ENCODE data around the gene TELO2.

Gene TELO2

GRCh38 chr16:1500465-1501150 is 7.4 kb downstream of the TELO2 start:
- no peak for DNase-seq

DNA sequence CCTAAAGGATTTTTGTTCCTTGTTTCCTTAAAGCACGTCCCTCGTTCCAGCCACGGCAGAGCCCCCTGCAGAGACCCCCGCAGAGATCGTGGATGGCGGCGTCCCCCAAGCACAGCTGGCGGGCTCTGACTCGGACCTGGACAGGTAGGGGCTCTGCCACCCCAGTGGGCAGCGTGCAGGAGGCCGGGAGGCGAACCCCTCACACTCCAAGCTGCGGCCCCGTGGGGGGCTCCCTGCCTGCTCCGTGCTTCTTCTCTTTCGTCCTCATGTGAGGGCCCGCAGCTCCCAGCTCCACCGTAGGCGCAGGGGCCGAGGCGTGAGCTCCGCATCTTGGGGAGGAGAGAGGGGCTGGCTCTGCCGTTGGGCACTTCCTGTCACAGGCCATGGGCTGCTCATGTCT is 8.5 kb downstream of the TELO2 start:
- DNase-seq: no peak

- no peak for DNase-seq
Measured at GRCh38 chr16:1502092-1503004, 9.2 kb downstream of the TELO2 start.

GRCh38 chr16:1503110-1503955 is 10.2 kb downstream of the TELO2 start:
- DNase-seq: no peak

DNA sequence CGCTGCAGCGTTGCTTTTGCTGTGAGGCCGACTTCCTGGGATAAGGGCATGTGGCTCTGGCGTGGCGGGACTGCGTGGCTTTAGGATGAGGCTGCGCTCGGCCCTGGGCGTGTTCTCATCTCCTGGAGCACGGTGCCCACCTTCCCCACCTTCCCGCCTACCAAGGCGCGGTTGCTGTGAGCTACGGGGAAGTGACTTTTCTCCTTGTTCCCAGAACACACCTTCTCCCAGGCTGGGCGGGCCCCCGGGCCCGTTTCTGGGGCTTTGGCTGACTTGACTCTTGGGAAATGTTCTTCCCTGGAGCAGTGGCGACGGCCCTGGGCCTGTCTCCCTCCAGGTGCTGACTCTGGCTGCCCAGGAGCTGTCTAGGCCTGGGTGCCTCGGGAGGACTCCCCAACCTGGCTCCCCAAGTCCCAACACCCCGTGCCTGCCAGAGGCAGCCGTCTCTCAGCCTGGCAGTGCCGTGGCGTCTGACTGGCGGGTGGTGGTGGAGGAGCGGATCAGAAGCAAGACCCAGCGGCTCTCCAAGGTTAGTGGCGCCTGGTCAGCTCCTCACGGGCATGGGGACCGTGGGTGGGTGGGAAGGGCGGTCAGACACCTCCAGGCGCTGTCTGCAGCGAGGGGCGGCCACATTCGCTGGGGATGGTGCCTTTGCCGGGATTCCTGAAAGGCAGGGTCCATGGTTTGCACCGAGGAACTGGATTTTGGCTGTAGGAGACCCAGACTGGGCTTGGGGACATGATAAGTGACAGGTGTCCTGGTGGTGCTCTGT is 12.1 kb downstream of the TELO2 start:
- no peak for DNase-seq

DNA sequence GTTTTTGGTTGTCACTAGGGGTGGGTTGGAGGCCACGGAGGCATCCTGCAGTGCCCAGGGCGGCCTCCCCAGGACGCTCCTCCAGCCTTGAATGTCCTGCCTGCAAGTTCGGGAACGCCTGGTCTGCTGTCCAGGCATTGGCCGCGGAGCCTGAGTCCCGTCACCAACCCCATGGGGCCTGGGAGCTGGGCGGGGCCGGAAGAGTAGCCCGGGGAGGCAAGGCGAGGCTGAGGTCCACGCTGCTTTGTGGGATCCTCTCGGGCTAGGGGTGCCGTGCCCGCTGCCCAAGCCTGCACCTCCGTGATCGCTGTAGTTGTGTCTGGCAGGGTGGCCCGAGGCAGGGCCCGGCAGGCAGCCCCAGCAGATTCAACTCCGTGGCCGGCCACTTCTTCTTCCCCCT is 12.8 kb downstream of the TELO2 start:
- no peak for DNase-seq

- DNase-seq: no peak
Measured at GRCh38 chr16:1506494-1507213, 13.5 kb downstream of the TELO2 start.

- DNase-seq: no peak
Measured at GRCh38 chr16:1508494-1509187, 15.5 kb downstream of the TELO2 start.

DNA sequence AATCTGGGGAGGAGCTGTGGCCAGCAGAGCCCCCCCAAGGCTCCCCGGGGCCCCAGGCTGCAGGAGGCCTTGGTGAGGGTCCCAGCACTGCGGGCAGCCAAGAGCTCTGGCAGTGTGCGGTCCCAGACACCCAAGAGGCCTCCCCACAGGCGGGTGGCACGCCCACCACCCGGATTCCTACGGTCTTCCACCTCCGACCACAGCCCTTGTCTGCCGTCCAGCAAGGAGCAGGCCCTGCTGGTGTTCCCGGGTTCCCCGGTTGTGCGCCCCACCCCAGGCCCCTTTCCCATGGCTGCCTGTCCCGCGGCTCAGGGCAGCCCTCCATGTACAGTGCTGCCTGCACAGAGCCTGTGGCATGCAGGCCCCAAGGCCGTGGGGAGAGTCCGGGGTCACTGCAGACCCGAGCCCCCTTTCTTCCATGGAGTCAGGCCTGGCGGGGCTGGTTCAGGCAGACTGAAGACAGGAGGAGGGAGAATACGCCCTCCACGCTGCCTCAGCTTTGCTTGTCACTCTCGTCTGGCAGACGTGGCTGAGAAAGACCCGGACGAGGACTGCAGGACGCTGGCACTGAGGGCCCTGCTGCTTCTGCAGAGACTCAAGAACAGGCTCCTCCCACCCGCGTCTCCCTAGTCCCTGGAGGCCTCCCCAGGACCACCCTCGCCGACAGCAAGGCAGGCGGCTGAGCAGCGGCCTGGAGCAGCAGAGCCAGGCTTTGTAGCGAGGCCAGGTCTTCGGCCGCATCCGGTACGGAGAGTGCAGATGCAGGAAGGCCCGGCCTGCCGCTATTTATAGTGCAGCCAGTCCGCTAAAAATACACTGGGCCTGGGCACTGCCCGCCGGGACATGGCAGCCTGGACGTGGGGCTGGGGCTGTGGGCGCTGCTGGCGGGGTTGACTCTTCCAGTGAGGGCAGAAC is 16.4 kb downstream of the TELO2 start:
- DNase-seq: no peak

DNA sequence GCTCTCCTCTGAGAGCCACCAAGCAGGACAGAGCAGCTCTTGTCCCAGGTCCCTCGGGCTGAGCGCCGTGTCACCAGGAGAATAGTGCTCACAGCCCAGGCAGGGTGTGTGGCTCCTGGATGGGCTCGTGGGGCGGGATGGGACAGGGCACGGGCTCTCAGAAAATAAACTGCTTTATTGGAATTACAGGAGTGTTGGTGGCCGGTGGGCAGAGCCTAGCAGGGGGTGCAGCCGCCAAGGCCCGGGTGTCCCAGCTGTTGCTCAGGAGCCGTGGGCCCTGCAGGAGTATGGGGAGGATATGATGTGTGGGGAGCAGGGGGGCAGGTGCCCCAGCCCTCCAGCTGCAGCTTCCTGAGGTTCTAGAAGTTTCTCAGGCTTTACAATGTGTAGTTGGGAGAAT is 17.1 kb downstream of the TELO2 start:
- no peak for DNase-seq

DNA sequence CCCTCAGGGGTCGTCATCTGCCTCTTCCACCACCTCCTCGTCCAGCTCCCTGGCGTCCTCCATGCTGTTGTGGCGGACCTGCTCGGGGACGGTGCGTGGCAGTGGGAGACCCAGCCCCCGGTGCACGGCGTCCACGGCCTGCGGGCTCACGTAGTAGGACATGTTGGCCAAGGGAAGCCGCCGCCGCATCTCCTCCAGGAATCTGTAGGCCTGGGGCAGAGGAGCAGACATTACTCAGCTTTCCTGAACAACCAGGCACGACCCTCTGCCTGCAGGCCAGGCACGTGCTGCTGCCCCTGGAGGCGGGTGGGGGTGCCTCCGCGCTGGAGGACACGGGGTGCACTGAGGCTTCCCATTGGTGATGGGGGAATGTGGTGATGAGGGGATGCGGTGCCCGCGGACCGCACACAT is 17.8 kb downstream of the TELO2 start:
- no peak for DNase-seq

- DNase-seq: no peak
Measured at GRCh38 chr16:1511662-1512569, 18.8 kb downstream of the TELO2 start.

- no peak for DNase-seq
Measured at GRCh38 chr16:1512774-1513173, 19.6 kb downstream of the TELO2 start.

DNA sequence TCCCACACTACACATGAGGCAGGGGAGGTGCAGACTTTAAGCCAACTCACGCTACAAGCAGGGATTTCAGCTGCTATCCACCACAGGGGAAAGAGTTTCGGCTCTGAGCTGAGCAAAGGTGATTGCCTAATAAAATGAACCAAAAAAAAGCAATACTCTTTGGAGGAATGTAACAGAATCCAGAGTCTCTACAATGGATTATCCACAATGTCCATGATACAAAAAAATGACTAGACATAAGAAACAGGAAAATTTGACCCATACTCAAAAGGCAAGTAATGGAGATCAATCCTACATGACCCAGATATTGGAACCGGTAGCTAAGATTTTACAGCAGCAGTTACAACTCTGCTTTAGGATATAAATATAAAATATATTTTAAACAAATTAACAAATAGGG is 21.3 kb downstream of the TELO2 start:
- DNase-seq: no peak

DNA sequence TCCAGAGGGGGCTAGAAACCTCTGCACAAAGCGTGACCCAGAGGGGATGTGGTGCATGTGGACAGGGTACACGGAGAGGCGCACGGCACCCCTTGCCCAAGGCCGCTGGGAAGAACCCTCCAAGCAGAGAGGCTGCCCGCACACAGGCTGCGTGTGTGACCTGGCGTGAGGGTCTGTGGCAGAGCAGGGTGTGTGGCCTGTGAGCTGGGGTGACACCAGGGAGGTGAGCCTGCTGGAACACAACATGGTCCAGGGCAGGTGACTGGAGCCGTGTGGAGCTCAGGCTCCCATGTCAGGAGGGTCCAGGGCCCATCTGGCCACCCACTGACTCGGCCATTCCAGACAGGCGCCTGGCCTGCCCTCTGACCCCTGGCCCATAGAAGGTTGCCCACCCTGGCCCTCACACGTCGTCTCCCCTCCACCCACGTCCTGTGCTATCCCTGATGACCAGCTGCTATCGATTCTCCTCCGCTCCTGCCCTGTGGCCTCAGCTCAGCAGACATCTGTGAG is 25.5 kb downstream of the TELO2 start:
- DNase-seq: no peak

DNA sequence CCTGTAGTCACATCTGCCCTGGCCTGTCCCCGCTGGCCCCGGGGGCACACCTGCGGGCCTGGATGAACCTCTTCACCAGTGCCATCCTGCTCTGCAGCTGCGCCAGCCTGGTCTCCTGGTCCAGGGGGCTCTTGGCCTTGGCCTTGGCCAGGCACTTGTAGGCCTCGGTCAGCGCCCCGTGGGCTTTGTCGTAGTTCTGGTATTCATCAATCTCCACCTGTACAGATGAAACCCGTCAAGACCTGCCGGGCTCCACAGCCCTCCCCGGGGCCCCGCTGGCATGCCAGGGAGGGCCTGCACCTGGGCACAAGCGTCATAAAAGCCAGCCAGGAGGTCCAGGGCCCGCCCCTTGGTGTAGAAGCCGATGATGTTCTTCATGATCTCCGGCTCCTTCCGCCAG is 26.7 kb downstream of the TELO2 start:
- no peak for DNase-seq

- DNase-seq: no peak
Measured at GRCh38 chr16:1520461-1520860, 27.3 kb downstream of the TELO2 start.

GRCh38 chr16:1523581-1524245 is 30.6 kb downstream of the TELO2 start:
- DNase-seq: no peak
